H9 (cell line): Measurements from ENCODE around the gene BCAS3. TPM values are rescaled to one million over a fixed set of nuclear protein-coding genes. Genes with fewer than 3 reads are reported as not detected.

Experiments
- DNase-seq: peaks from one replicate; pipeline ENCODE4 v3.0.0-alpha.2; 2017
- H2AFZ ChIP-seq: one replicate; pipeline ENCODE4 v1.6.1; 2013; ENCODE audit warnings: mild to moderate bottlenecking, low read length, control low read depth, moderate library complexity
- H2AK5ac ChIP-seq: 2 replicates; pipeline ENCODE4 v1.6.1; 2013; ENCODE audit warnings: low read length, control low read depth, mixed read lengths; ENCODE audit not compliant: insufficient read length
- H2BK120ac ChIP-seq: one replicate; pipeline ENCODE4 v1.6.1; 2013; ENCODE audit warnings: low read depth, mild to moderate bottlenecking, low read length, control low read depth, inconsistent platforms; ENCODE audit not compliant: poor library complexity, severe bottlenecking
- H2BK12ac ChIP-seq: 2 replicates; pipeline ENCODE4 v1.6.1; 2013; ENCODE audit warnings: low read length, control low read depth, mixed read lengths, low read depth; ENCODE audit not compliant: insufficient read length
- H2BK15ac ChIP-seq: 2 replicates; pipeline ENCODE4 v1.6.1; 2013; ENCODE audit warnings: low read depth, low read length, control low read depth
- H2BK20ac ChIP-seq: one replicate; pipeline ENCODE4 v1.6.1; 2013; ENCODE audit warnings: low read depth, mild to moderate bottlenecking, low read length, control low read depth, inconsistent platforms; ENCODE audit not compliant: poor library complexity, severe bottlenecking
- H2BK5ac ChIP-seq: 2 replicates; pipeline ENCODE4 v1.6.1; 2013; ENCODE audit warnings: low read length, control low read depth, mixed read lengths; ENCODE audit not compliant: insufficient read length
- H3K14ac ChIP-seq: 2 replicates; pipeline ENCODE4 v1.6.1; 2013; ENCODE audit warnings: low read length, control low read depth; ENCODE audit not compliant: insufficient read depth
- H3K18ac ChIP-seq: 2 replicates; pipeline ENCODE4 v1.6.1; 2013; ENCODE audit warnings: low read depth, mild to moderate bottlenecking, mixed read lengths, low read length, control low read depth; ENCODE audit not compliant: insufficient read length
- H3K23ac ChIP-seq: 2 replicates; pipeline ENCODE4 v1.6.1; 2013; ENCODE audit warnings: low read length, control low read depth, mixed read lengths, low read depth; ENCODE audit not compliant: insufficient read length
- H3K23me2 ChIP-seq: 2 replicates; pipeline ENCODE4 v1.6.1; 2013; ENCODE audit warnings: low read depth, mild to moderate bottlenecking, mixed read lengths, low read length, control low read depth; ENCODE audit not compliant: insufficient read length, poor library complexity, severe bottlenecking
- H3K27ac ChIP-seq: 2 replicates; pipeline ENCODE4 v1.5.1; 2013; ENCODE audit warnings: low read length, control low read depth, mixed read lengths, low read depth; ENCODE audit not compliant: insufficient read length
- H3K27me3 ChIP-seq: 2 replicates; pipeline ENCODE4 v1.6.1; 2013; ENCODE audit warnings: low read length, control low read depth, inconsistent platforms; ENCODE audit not compliant: insufficient read depth
- H3K4ac ChIP-seq: 2 replicates; pipeline ENCODE4 v1.6.1; 2013; ENCODE audit warnings: low read depth, mild to moderate bottlenecking, control low read depth, inconsistent platforms, low read length, moderate library complexity
- H3K4me1 ChIP-seq: 2 replicates; pipeline ENCODE4 v1.6.1; 2013; ENCODE audit warnings: low read length, control low read depth, inconsistent platforms; ENCODE audit not compliant: insufficient read depth
- H3K4me2 ChIP-seq: 2 replicates; pipeline ENCODE4 v1.6.1; 2013; ENCODE audit warnings: low read length, control low read depth, mixed read lengths; ENCODE audit not compliant: insufficient read length, insufficient read depth
- H3K56ac ChIP-seq: 2 replicates; pipeline ENCODE4 v1.6.1; 2013; ENCODE audit warnings: low read depth, mild to moderate bottlenecking, mixed read lengths, low read length, control low read depth; ENCODE audit not compliant: insufficient read length
- H3K79me1 ChIP-seq: 2 replicates; pipeline ENCODE4 v1.6.1; 2013; ENCODE audit warnings: low read depth, mild to moderate bottlenecking, moderate library complexity, low read length, control low read depth, inconsistent platforms; ENCODE audit not compliant: insufficient read depth, poor library complexity, severe bottlenecking
- H3K79me2 ChIP-seq: 2 replicates; pipeline ENCODE4 v1.6.1; 2013; ENCODE audit warnings: low read length, control low read depth, inconsistent platforms; ENCODE audit not compliant: insufficient read depth
- H3K9ac ChIP-seq: 2 replicates; pipeline ENCODE4 v1.6.1; 2013; ENCODE audit warnings: low read length, control low read depth, mixed read lengths; ENCODE audit not compliant: insufficient read length; ENCODE audit errors: extremely low read depth
- H3K9me3 ChIP-seq: one replicate; pipeline ENCODE4 v1.6.1; 2013; ENCODE audit warnings: low read depth, low read length, inconsistent platforms; ENCODE audit not compliant: control insufficient read depth
- H3T11ph ChIP-seq: one replicate; pipeline ENCODE4 v1.6.1; 2013; ENCODE audit warnings: mild to moderate bottlenecking, low read length, control low read depth, inconsistent platforms
- H4K20me1 ChIP-seq: one replicate; pipeline ENCODE4 v1.6.1; 2013; ENCODE audit not compliant: control insufficient read depth, insufficient read length, insufficient read depth
- H4K5ac ChIP-seq: 2 replicates; pipeline ENCODE4 v1.6.1; 2013; ENCODE audit warnings: low read depth, mild to moderate bottlenecking, mixed read lengths, low read length, control low read depth; ENCODE audit not compliant: insufficient read length
- H4K8ac ChIP-seq: replicated peaks from 2 replicates; pipeline ENCODE4 v1.6.1; 2013; ENCODE audit warnings: low read length, control low read depth, mixed read lengths, low read depth; ENCODE audit not compliant: insufficient read length
- H4K91ac ChIP-seq: 2 replicates; pipeline ENCODE4 v1.6.1; 2013; ENCODE audit warnings: low read depth, mild to moderate bottlenecking, moderate library complexity, mixed read lengths, low read length, control low read depth; ENCODE audit not compliant: insufficient read length
- H3K27ac Mint-ChIP-seq, 3 experiments: 2 replicates in 2 of 3; 3 replicates in 1 of 3; pipeline ENCODE4 v1.8.0; 2020 to 2021; ENCODE audit warnings: mixed read lengths in 3 of 3, mild to moderate bottlenecking in 1 of 3, moderate library complexity in 1 of 3
- H3K27me3 Mint-ChIP-seq: 2 replicates; pipeline ENCODE4 v1.8.0; 2021; ENCODE audit warnings: low read depth, mild to moderate bottlenecking, moderate library complexity, mixed read lengths
- H3K36me3 Mint-ChIP-seq, 3 experiments: 2 replicates in 2 of 3; 3 replicates in 1 of 3; pipeline ENCODE4 v1.8.0; 2020 to 2021; ENCODE audit warnings: low read depth in 3 of 3, mixed read lengths in 3 of 3; ENCODE audit not compliant: insufficient read depth in 1 of 3
- H3K4me1 Mint-ChIP-seq, 2 experiments: 2 replicates each; pipeline ENCODE4 v1.8.0; 2020; ENCODE audit warnings: mixed read lengths in 2 of 2
- H3K4me3 Mint-ChIP-seq, 2 experiments: 2 replicates in 1 of 2; 3 replicates in 1 of 2; pipeline ENCODE4 v1.8.0; 2020 to 2021; ENCODE audit warnings: mild to moderate bottlenecking in 2 of 2, mixed read lengths in 2 of 2, moderate library complexity in 1 of 2
- H3K9me3 Mint-ChIP-seq, 2 experiments: 2 replicates in 1 of 2; 3 replicates in 1 of 2; pipeline ENCODE4 v1.8.0; 2020; ENCODE audit warnings: mild to moderate bottlenecking in 2 of 2, mixed read lengths in 2 of 2, moderate library complexity in 1 of 2
- WGBS: extraction: QIAGEN DNeasy Blood & Tissue Kit; methylation state at CpG from one replicate; pipeline ENCODE4 v1.1.7; 2013; ENCODE audit warnings: missing lambda C conversion rate, low lambda C conversion rate, mixed read lengths; ENCODE audit not compliant: insufficient read length; ENCODE audit errors: extremely low coverage; 5-methylcytosine and 5-hydroxymethylcytosine counted together
- total RNA-seq: library from RNA; stranded (reverse); gene quantifications from 2 replicates; pipeline ENCODE4 v1.2.1, GENCODE V29; 2021
- TF ChIP-seq, protein P1 (sequence below): fragments of 200-600 bp; sonication (generic); conservative IDR thresholded peaks from 3 replicates; pipeline ENCODE4 v1.8.0; 2021; ENCODE audit warnings: antibody characterized with exemption, mild to moderate bottlenecking

Gene BCAS3
- total RNA-seq, 1 experiment from 2014 or later = 22.4 TPM

GRCh38 chr17:61201211-61201610 lies 523.6 kb downstream of the BCAS3 start:
- Histone ChIP-seq H3K9ac (no peak overlapping the region), H4K20me1 (no peaks in the 10 kb centered on the region), H3K79me2 (no peaks in the 10 kb centered on the region), H2BK12ac (no peak overlapping the region), H4K5ac (no peak overlapping the region), H3K4me1 (no peaks in the 10 kb centered on the region), H4K8ac (no peak overlapping the region), H2BK20ac (no peak overlapping the region), H3T11ph (no peak overlapping the region), H4K91ac (no peak overlapping the region), H3K14ac (no peak overlapping the region), H3K9me3 (no peaks in the 10 kb centered on the region), H2AK5ac (no peak overlapping the region), H2BK5ac (no peak overlapping the region), H3K27me3 (no peaks in the 10 kb centered on the region), H3K79me1 (no peaks in the 10 kb centered on the region), H3K56ac (no peak overlapping the region), H3K4me2 (no peak overlapping the region), H2BK120ac (no peak overlapping the region), H2AFZ (no peak overlapping the region), H3K18ac (no peak overlapping the region), H3K23ac (no peak overlapping the region), H3K27ac (no peak overlapping the region), H3K4ac (no peak overlapping the region), H2BK15ac (no peak overlapping the region), H3K23me2 (no peaks in the 10 kb centered on the region)
- H3K4me3 Mint-ChIP-seq = no peak overlapping the region
- H3K27ac Mint-ChIP-seq = no peak overlapping the region; a peak in 1 of 7 replicates
- no CpG with 5 or more reads among the region's 3 CpGs for WGBS
- H3K4me1 Mint-ChIP-seq = peaks cover 5 to 9% of the 10 kb centered on the region in 2 experiments
- H3K36me3 Mint-ChIP-seq = no peaks in the 10 kb centered on the region
- no peaks in the 10 kb centered on the region for H3K9me3 Mint-ChIP-seq
- no peaks in the 10 kb centered on the region for H3K27me3 Mint-ChIP-seq
- no peak for DNase-seq
- TF ChIP-seq, protein P1, sequence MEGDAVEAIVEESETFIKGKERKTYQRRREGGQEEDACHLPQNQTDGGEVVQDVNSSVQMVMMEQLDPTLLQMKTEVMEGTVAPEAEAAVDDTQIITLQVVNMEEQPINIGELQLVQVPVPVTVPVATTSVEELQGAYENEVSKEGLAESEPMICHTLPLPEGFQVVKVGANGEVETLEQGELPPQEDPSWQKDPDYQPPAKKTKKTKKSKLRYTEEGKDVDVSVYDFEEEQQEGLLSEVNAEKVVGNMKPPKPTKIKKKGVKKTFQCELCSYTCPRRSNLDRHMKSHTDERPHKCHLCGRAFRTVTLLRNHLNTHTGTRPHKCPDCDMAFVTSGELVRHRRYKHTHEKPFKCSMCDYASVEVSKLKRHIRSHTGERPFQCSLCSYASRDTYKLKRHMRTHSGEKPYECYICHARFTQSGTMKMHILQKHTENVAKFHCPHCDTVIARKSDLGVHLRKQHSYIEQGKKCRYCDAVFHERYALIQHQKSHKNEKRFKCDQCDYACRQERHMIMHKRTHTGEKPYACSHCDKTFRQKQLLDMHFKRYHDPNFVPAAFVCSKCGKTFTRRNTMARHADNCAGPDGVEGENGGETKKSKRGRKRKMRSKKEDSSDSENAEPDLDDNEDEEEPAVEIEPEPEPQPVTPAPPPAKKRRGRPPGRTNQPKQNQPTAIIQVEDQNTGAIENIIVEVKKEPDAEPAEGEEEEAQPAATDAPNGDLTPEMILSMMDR = no peak
